Activated CD8-positive, alpha-beta memory T cell treated with anti-CD3 and anti-CD28 coated beads for 36 hours (primary cell): Measurements from ENCODE around the gene GNG14. TPM values are rescaled to one million over a fixed set of nuclear protein-coding genes. Genes with fewer than 3 reads are reported as not detected.
"Not testable (repeated sequence)": the region's sequence is repeated elsewhere in the genome, so short reads cannot be mapped to it uniquely, and the experiment has no call there.

Source experiments
- CTCF ChIA-PET: fragments of 350-600 bp; sonication (Branson Sonifier 250); formaldehyde crosslinking; loops from one replicate; lab custom pipeline; 2021; ENCODE audit warnings: antibody characterized with exemption; lab: Charles Lee
- POLR2A ChIA-PET: fragments of 350-600 bp; sonication (Branson Sonifier 250); formaldehyde crosslinking; loops from one replicate; lab custom pipeline; 2021; ENCODE audit warnings: antibody characterized with exemption; lab: Charles Lee
- total RNA-seq, 2 experiments: library from RNA; stranded (reverse); gene quantifications; one replicate each; pipeline ENCODE4 v1.2.3, GENCODE V29; 2021

Gene GNG14
- total RNA-seq, 2 experiments from 2014 or later = not detected

- CTCF ChIA-PET = interaction anchor here (0.7 to 2.0 kb wide), 3 partner anchors 12 to 142 kb away, joined by 3 to 6 read pairs (median 4); no protein-coding TSS in a partner anchor
- POLR2A ChIA-PET = no interaction called here
Measured at GRCh38 chr19:12705654-12706331, 18.0 kb downstream of the GNG14 start.

- CTCF ChIA-PET = interaction anchor here (0.7 to 2.0 kb wide), 3 partner anchors 12 to 142 kb away, joined by 3 to 6 read pairs (median 4); no protein-coding TSS in a partner anchor
- POLR2A ChIA-PET = no interaction called here
Measured at GRCh38 chr19:12706332-12706718, 18.5 kb downstream of the GNG14 start.

- ChIA-PET CTCF (interaction anchor here (1.1 to 1.6 kb wide), 2 partner anchors 11 to 52 kb away, joined by 3 to 4 read pairs; no protein-coding TSS in a partner anchor), POLR2A (interaction anchor here (0.6 kb wide), 1 partner anchor 84 kb away, joined by 3 read pairs; no protein-coding TSS in a partner anchor)
Measured at GRCh38 chr19:12708641-12709040, 20.8 kb downstream of the GNG14 start.

- CTCF ChIA-PET = interaction anchor here (0.6 to 0.7 kb wide), 2 partner anchors 11 to 92 kb away, joined by 3 read pairs; no protein-coding TSS in a partner anchor
Measured at GRCh38 chr19:12711187-12711586, 23.4 kb downstream of the GNG14 start.

GRCh38 chr19:12712077-12712476, 24.3 kb downstream of the GNG14 start:
- CTCF ChIA-PET = interaction anchor here (0.7 to 0.9 kb wide), 3 partner anchors 30 to 85 kb away, joined by 3 to 4 read pairs (median 3); no protein-coding TSS in a partner anchor
- POLR2A ChIA-PET = not testable (repeated sequence)

More at GRCh38 chr19:12711187-12711586, 23.4 kb downstream of the GNG14 start:
- POLR2A ChIA-PET = interaction anchor here (1.9 kb wide), 1 partner anchor 14 kb away, joined by 5 read pairs; the partner anchor contains the start of gene FBXW9

GRCh38 chr19:12713304-12713703, 25.5 kb downstream of the GNG14 start:
- ChIA-PET CTCF (interaction anchor here (0.6 kb wide), 1 partner anchor 59 kb away, joined by 3 read pairs; no protein-coding TSS in a partner anchor), POLR2A (interaction anchor here (1.3 kb wide), 1 partner anchor 8 kb away, joined by 4 read pairs; no protein-coding TSS in a partner anchor)

GRCh38 chr19:12715102-12715501, 27.3 kb downstream of the GNG14 start:
- ChIA-PET CTCF (interaction anchor here (1.0 kb wide), 2 partner anchors 42 to 45 kb away, joined by 3 to 4 read pairs; no protein-coding TSS in a partner anchor), POLR2A (interaction anchor here (0.6 to 1.5 kb wide), 2 partner anchors 19 to 536 kb away, joined by 5 read pairs; no protein-coding TSS in a partner anchor)

- ChIA-PET POLR2A (interaction anchor here (0.6 to 1.5 kb wide), 2 partner anchors 18 to 537 kb away, joined by 5 read pairs; no protein-coding TSS in a partner anchor), CTCF (interaction anchor here (1.0 to 1.8 kb wide), 3 partner anchors 25 to 44 kb away, joined by 3 to 5 read pairs (median 4); no protein-coding TSS in a partner anchor)
Measured at GRCh38 chr19:12715929-12716328, 28.1 kb downstream of the GNG14 start.

GRCh38 chr19:12720296-12720695, 32.5 kb downstream of the GNG14 start:
- ChIA-PET POLR2A (no interaction called here), CTCF (interaction anchor here (1.3 kb wide), 1 partner anchor 13 kb away, joined by 4 read pairs; no protein-coding TSS in a partner anchor)

- ChIA-PET CTCF (interaction anchor here (0.8 to 1.2 kb wide), 2 partner anchors 10 to 39 kb away, joined by 3 to 5 read pairs; no protein-coding TSS in a partner anchor), POLR2A (interaction anchor here (0.6 to 3.7 kb wide), 4 partner anchors 7 to 1286 kb away, joined by 3 to 39 read pairs (median 4); partner anchors contain the start of gene TRIR)
Measured at GRCh38 chr19:12720851-12721655, 33.3 kb downstream of the GNG14 start.

- ChIA-PET CTCF (interaction anchor here (0.6 to 2.5 kb wide), 8 partner anchors 11 to 420 kb away, joined by 3 to 13 read pairs (median 4); partner anchors contain the start of genes GET3, JUNB, RNASEH2A and TRIR), POLR2A (interaction anchor here (0.6 to 3.7 kb wide), 6 partner anchors 8 to 1286 kb away, joined by 3 to 39 read pairs (median 6); partner anchors contain the start of gene TRIR)
Measured at GRCh38 chr19:12721656-12722565, 34.1 kb downstream of the GNG14 start.

- ChIA-PET POLR2A (interaction anchor here (0.6 to 3.7 kb wide), 9 partner anchors 10 to 409 kb away, joined by 3 to 39 read pairs (median 7); partner anchors contain the start of genes DHPS, RNASEH2A and TRIR), CTCF (interaction anchor here (0.9 to 2.5 kb wide), 9 partner anchors 11 to 125 kb away, joined by 3 to 13 read pairs (median 3); partner anchors contain the start of genes GET3, JUNB, RNASEH2A and TRIR)
Measured at GRCh38 chr19:12722566-12723380, 35.0 kb downstream of the GNG14 start.

- ChIA-PET POLR2A (interaction anchor here (0.6 to 3.7 kb wide), 8 partner anchors 10 to 409 kb away, joined by 3 to 39 read pairs (median 6); partner anchors contain the start of genes DHPS, RNASEH2A and TRIR), CTCF (interaction anchor here (0.9 to 2.5 kb wide), 8 partner anchors 10 to 125 kb away, joined by 3 to 13 read pairs (median 3); partner anchors contain the start of genes GET3, JUNB, RNASEH2A and TRIR)
Measured at GRCh38 chr19:12723381-12723640, 35.5 kb downstream of the GNG14 start.

- ChIA-PET CTCF (interaction anchor here (1.1 to 2.5 kb wide), 6 partner anchors 9 to 54 kb away, joined by 3 to 13 read pairs (median 4); partner anchors contain the start of genes GET3 and TRIR), POLR2A (interaction anchor here (0.5 to 3.7 kb wide), 7 partner anchors 9 to 69 kb away, joined by 3 to 39 read pairs (median 4); partner anchors contain the start of genes DHPS and TRIR)
Measured at GRCh38 chr19:12723641-12724426, 36.0 kb downstream of the GNG14 start, which contains the start of gene TNPO2. Gene TNPO2 (minus strand): TSS chr19:12723932. CDS start chr19:12720977, 2,955 bp downstream.

GRCh38 chr19:12725612-12726011, 37.8 kb downstream of the GNG14 start:
- POLR2A ChIA-PET = interaction anchor here (0.6 kb wide), 1 partner anchor 42 kb away, joined by 3 read pairs; no protein-coding TSS in a partner anchor

More at GRCh38 chr19:12725612-12726011, 37.8 kb downstream of the GNG14 start:
- CTCF ChIA-PET = interaction anchor here (0.7 to 1.1 kb wide), 4 partner anchors 7 to 35 kb away, joined by 3 to 11 read pairs (median 4); no protein-coding TSS in a partner anchor
